Suprapubic skin (tissue), 4 donors: ENCODE data around the gene FAM78A. TPM values are rescaled to one million over a fixed set of nuclear protein-coding genes. Genes with fewer than 3 reads are reported as not detected.

ENCODE experiments used
- DNase-seq, 2 donors: peaks; one replicate each; pipeline ENCODE4 v3.0.0-alpha.2; 2019; ENCODE audit warnings: low spot score in 2 of 2
- H3K27ac ChIP-seq: fragments of 200-600 bp; sonication (generic); one replicate; pipeline ENCODE4 v1.5.1; 2019
- H3K27me3 ChIP-seq: fragments of 200-600 bp; sonication (generic); one replicate; pipeline ENCODE4 v1.5.1; 2019
- H3K36me3 ChIP-seq: fragments of 200-600 bp; sonication (generic); one replicate; pipeline ENCODE4 v1.5.1; 2019
- H3K4me1 ChIP-seq: fragments of 200-600 bp; sonication (generic); one replicate; pipeline ENCODE4 v1.5.1; 2019
- H3K4me3 ChIP-seq: fragments of 200-600 bp; sonication (generic); one replicate; pipeline ENCODE4 v1.5.1; 2019; ENCODE audit warnings: mild to moderate bottlenecking
- H3K9me3 ChIP-seq: fragments of 200-600 bp; sonication (generic); one replicate; pipeline ENCODE4 v1.5.1; 2019
- CTCF ChIP-seq, 2 donors: fragments of 200-600 bp in 1 of 2; fragments of 450-650 bp in 1 of 2; sonication (generic) in 1 of 2; IDR thresholded peaks; one replicate each; pipeline ENCODE4 v1.5.1; 2016 to 2019; ENCODE audit warnings: antibody characterized with exemption in 2 of 2, mild to moderate bottlenecking in 1 of 2, moderate library complexity in 1 of 2
- EP300 ChIP-seq: sonication (generic); formaldehyde crosslinking; IDR thresholded peaks from one replicate; pipeline ENCODE4 v1.6.1; 2017; ENCODE audit warnings: antibody characterized with exemption
- POLR2A ChIP-seq, 2 donors: fragments of 450-650 bp; IDR thresholded peaks; one replicate each; pipeline ENCODE4 v1.6.1; 2017; ENCODE audit warnings: antibody characterized with exemption in 2 of 2, mild to moderate bottlenecking in 2 of 2, moderate library complexity in 2 of 2
- POLR2AphosphoS5 ChIP-seq, 3 donors: sonication (generic); formaldehyde crosslinking; IDR thresholded peaks; one replicate each; pipeline ENCODE4 v1.6.1; 2017; ENCODE audit warnings: antibody characterized with exemption in 3 of 3
- WGBS: methylation state at CpG from one replicate; pipeline ENCODE4 v1.1.5; 2018; 5-methylcytosine and 5-hydroxymethylcytosine counted together
- total RNA-seq, 4 donors: library from RNA; depleted of rRNA; stranded (reverse); fragments of >200 nt; gene quantifications; one replicate each; pipeline ENCODE4 v1.1.0, GENCODE V29; 2016

FAM78A gene
- total RNA-seq, 4 donors from 2014 or later, result 0.81 to 2.0 (median 1.3) TPM

DNA sequence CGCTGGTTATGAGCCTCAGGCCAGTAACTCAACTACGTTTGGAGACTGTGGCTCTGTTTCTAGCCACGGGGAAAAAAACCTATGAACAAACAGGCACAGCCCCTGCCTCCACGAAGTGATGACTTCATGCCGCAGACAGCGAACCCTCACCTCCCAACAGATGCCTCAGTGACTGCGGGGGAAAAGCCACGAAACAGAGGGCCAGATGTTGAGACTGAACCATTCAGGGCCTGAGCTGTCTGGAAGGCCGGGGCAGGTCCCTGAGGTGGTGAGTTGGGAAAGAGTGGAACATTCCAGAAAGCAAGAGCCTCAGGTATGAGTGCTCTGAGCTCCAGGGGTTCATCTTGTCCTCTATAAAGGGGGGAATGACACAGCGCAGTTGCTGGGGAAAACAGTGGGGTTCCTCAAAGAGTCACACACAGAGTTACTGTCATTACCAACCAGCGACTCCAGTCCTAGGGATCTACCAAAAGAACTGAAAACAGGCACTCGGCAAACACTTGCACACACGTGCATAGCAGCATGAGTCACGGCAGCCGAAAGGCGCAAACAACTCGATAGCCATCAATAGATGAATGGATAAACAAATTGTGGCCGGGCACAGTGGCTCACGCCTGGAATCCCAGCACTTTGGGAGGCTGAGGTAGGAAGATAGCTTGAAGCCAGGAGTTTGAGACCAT lies 28.5 kb upstream of the FAM78A start:
- Histone ChIP-seq H3K9me3 (no peaks in the 10 kb centered on the region), H3K27me3 (peaks cover 2% of the 10 kb centered on the region), H3K36me3 (no peaks in the 10 kb centered on the region), H3K27ac (no peak overlapping the region), H3K4me1 (no peaks in the 10 kb centered on the region), H3K4me3 (no peak overlapping the region)
- no peak for TF ChIP-seq EP300
- TF ChIP-seq POLR2A (IDR thresholded peaks at IDR 0.05), result no peak
- no peak for TF ChIP-seq POLR2AphosphoS5 (IDR thresholded peaks at IDR 0.05)
- no peak for TF ChIP-seq CTCF (IDR thresholded peaks at IDR 0.05)
- 63% methylated on average over 19 of the region's 19 CpGs for whole genome bisulfite sequencing
- DNase-seq, result no peak

GRCh38 chr9:131303381-131304321 lies 27.3 kb upstream of the FAM78A start:
- TF ChIP-seq EP300, result no peak
- no peak for TF ChIP-seq POLR2AphosphoS5 (IDR thresholded peaks at IDR 0.05)
- no peak for TF ChIP-seq POLR2A (IDR thresholded peaks at IDR 0.05)
- no peak overlapping the region for H3K27ac ChIP-seq
- no peaks in the 10 kb centered on the region for H3K9me3 ChIP-seq
- H3K4me3 ChIP-seq, result no peak overlapping the region
- WGBS, result 67% methylated on average over 3 of the region's 11 CpGs
- H3K4me1 ChIP-seq, result no peaks in the 10 kb centered on the region
- no peaks in the 10 kb centered on the region for H3K27me3 ChIP-seq
- H3K36me3 ChIP-seq, result no peaks in the 10 kb centered on the region
- no peak for DNase-seq

- Histone ChIP-seq H3K27me3 (no peaks in the 10 kb centered on the region), H3K4me3 (no peak overlapping the region), H3K27ac (no peak overlapping the region), H3K4me1 (no peaks in the 10 kb centered on the region), H3K9me3 (no peaks in the 10 kb centered on the region), H3K36me3 (no peaks in the 10 kb centered on the region)
- DNase-seq, result peak in 1 of 2 donors; percentile 58
- TF ChIP-seq EP300 (no peak), POLR2AphosphoS5 (IDR thresholded peaks at IDR 0.05) (no peak), CTCF (IDR thresholded peaks at IDR 0.05) (no peak), POLR2A (IDR thresholded peaks at IDR 0.05) (no peak)
- WGBS, result 84% methylated on average over 7 of the region's 16 CpGs
Observed at GRCh38 chr9:131302244-131303075, 26.1 kb upstream of the FAM78A start.

GRCh38 chr9:131300444-131300843 lies 24.1 kb upstream of the FAM78A start:
- no peak overlapping the region for H3K4me3 ChIP-seq
- H3K27me3 ChIP-seq, result no peaks in the 10 kb centered on the region
- H3K4me1 ChIP-seq, result no peaks in the 10 kb centered on the region
- TF ChIP-seq POLR2AphosphoS5 (IDR thresholded peaks at IDR 0.05) (no peak), POLR2A (IDR thresholded peaks at IDR 0.05) (no peak), CTCF (IDR thresholded peaks at IDR 0.05) (no peak), EP300 (no peak)
- H3K9me3 ChIP-seq, result no peaks in the 10 kb centered on the region
- H3K27ac ChIP-seq, result no peak overlapping the region
- DNase-seq, result no peak
- H3K36me3 ChIP-seq, result no peaks in the 10 kb centered on the region

DNA sequence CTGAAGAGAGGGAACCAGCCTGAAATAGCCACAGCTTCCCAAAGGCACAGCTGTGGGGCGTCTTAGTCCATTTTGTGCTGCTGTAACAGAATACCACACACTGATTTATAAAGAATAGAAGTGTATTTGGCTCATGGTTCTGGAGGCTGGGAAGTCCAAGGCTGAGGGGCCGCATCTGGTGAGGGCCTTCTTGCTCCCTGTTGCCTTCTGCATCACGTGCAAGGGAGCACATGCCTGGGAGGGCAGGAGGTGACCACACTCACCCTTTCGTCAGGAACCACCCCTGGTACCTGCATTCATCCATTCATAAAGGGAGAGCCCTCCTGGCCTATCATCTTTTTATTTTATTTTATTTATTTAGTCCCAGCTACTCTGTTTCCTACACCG lies 23.6 kb upstream of the FAM78A start:
- Histone ChIP-seq H3K4me1 (no peaks in the 10 kb centered on the region), H3K36me3 (no peaks in the 10 kb centered on the region), H3K4me3 (no peak overlapping the region), H3K27ac (no peak overlapping the region), H3K27me3 (no peaks in the 10 kb centered on the region), H3K9me3 (no peaks in the 10 kb centered on the region)
- 72% methylated on average over 5 of the region's 5 CpGs for WGBS
- no peak for TF ChIP-seq POLR2A (IDR thresholded peaks at IDR 0.05)
- TF ChIP-seq EP300, result no peak
- no peak for TF ChIP-seq POLR2AphosphoS5 (IDR thresholded peaks at IDR 0.05)
- no peak for TF ChIP-seq CTCF (IDR thresholded peaks at IDR 0.05)
- DNase-seq, result no peak
